GM23338 (cell line): ENCODE data around the gene PLD6.

Experiments
- CTCF ChIP-seq, 2 experiments: fragments of 200-600 bp in 1 of 2; sonication (generic) in 1 of 2; conservative IDR thresholded peaks; 2 replicates each; pipeline versions ENCODE4 v1.5.1 to v1.6.1; 2016 to 2017; ENCODE audit warnings: antibody characterized with exemption in 2 of 2, low read depth in 2 of 2, mild to moderate bottlenecking in 2 of 2, moderate library complexity in 1 of 2
- EZH2phosphoT487 ChIP-seq: fragments of 200-600 bp; sonication (generic); IDR thresholded peaks from one replicate; pipeline ENCODE4 v1.8.1; 2018; ENCODE audit warnings: antibody characterized with exemption; ENCODE audit not compliant: unreplicated experiment
- REST ChIP-seq: IDR thresholded peaks from one replicate; pipeline ENCODE4 v1.6.1; 2018; ENCODE audit warnings: antibody characterized with exemption; ENCODE audit not compliant: unreplicated experiment

DNA sequence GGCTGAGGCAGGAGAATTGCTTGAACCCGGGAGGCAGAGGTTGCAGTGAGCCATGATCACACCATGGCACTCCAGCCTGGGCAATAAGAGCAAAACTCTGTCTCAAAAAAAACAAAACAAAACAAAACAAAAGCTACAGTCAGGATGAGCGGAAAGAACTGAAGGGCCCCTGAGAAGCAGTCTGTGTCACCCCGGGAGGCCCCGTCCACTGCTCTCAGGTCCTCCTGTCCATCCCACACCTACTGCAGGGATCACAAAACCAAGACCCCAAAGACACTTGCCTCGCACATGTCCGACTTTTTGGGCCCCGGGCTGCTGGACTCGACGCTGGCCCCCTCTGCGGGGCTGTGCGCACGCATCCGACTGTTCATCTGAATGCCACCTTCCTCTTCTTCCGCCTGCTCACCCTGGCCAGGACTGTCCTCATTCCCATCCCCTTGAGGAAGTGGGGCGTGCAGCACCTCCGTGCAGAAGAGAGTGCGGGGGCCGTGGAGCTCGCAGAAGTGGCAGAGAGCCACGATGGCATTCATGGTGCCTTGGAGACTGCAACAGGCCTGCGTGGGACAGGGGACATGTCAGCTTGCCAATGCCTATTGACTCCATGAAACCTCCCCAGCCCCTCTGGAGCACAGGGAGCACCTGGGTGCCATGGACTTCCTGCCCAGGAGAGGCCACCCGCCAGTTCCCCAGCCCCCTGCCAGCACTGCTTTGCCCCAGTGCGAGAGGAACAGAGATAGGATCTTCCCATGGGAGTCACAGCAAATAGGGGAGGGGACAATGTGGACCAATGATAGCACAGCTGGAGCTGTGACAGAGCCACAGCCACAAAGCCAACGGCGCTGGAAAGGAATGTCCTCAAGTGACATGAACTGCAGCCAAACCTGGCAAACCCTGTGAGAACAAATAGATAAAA, 21.7 kb upstream of the PLD6 start:
- TF ChIP-seq CTCF (conservative IDR thresholded peaks at IDR 0.05; ENCODE audit: low read depth in 2 of 2) = no peak
- TF ChIP-seq REST = no peak
- no peak for TF ChIP-seq EZH2phosphoT487
